Measurements from ENCODE around the gene DYNC1H1. TPM values are rescaled to one million over a fixed set of nuclear protein-coding genes. Genes with fewer than 3 reads are reported as not detected.

The DYNC1H1 gene
- total RNA-seq, 1 experiment from 2014 or later: 361 TPM

- CTCF ChIA-PET: interaction anchor here (0.9 to 3.1 kb wide), 14 partner anchors 9 to 390 kb away, joined by 3 to 45 read pairs (median 6); partner anchors contain the start of gene WDR20
- TF ChIP-seq ZBTB33 (IDR thresholded peaks at IDR 0.05; ENCODE audit: extremely low read depth, insufficient replicate concordance, low read length) (no peak), CEBPB (IDR thresholded peaks at IDR 0.05; ENCODE audit: low read depth) (no peak), EGR1 (IDR thresholded peaks at IDR 0.05; ENCODE audit: low read depth) (no peak), REST (IDR thresholded peaks at IDR 0.05; ENCODE audit: low read depth) (no peak), ELF1 (IDR thresholded peaks at IDR 0.05; ENCODE audit: borderline replicate concordance, low read depth) (no peak), SP1 (IDR thresholded peaks at IDR 0.05; ENCODE audit: low read depth) (no peak), CTCF (IDR thresholded peaks at IDR 0.05 in 2 of 3, conservative IDR thresholded peaks at IDR 0.05 in 1 of 3; ENCODE audit: borderline replicate concordance in 1 of 3, insufficient read depth in 1 of 3, low read depth in 2 of 3, low read length in 2 of 3) (peak; percentile 73 to 96 (median 85)), FOSL1 (IDR thresholded peaks at IDR 0.05; ENCODE audit: low read depth) (no peak), POLR2A (IDR thresholded peaks at IDR 0.05; ENCODE audit: borderline replicate concordance, extremely low read depth, insufficient read depth, insufficient read length) (no peak), EZH2phosphoT487 (IDR thresholded peaks at IDR 0.05; ENCODE audit: borderline replicate concordance) (no peak), SRF (IDR thresholded peaks at IDR 0.05; ENCODE audit: low read depth) (no peak), MAX (IDR thresholded peaks at IDR 0.05) (no peak), SIN3A (IDR thresholded peaks at IDR 0.05; ENCODE audit: low read depth) (no peak), JUND (IDR thresholded peaks at IDR 0.05) (no peak), POLR2AphosphoS5 (IDR thresholded peaks at IDR 0.05; ENCODE audit: low read depth, low read length) (no peak), YY1 (IDR thresholded peaks at IDR 0.05; ENCODE audit: extremely low read depth, insufficient replicate concordance, low read depth, low read length) (peak; percentile 39), TCF7L2 (IDR thresholded peaks at IDR 0.05; ENCODE audit: borderline replicate concordance, extremely low read depth, insufficient read depth, insufficient read length) (peak; percentile 74), CBX3 (IDR thresholded peaks at IDR 0.05; ENCODE audit: low read depth) (no peak), EZH2 (IDR thresholded peaks at IDR 0.05) (no peak), RAD21 (IDR thresholded peaks at IDR 0.05; ENCODE audit: low read depth) (peak; percentile 96)
Measured at GRCh38 chr14:102096569-102097188, 132.3 kb downstream of the DYNC1H1 start.

More at GRCh38 chr14:102096569-102097188, 132.3 kb downstream of the DYNC1H1 start:
- peak overlapping the region; percentile 50 for H2AFZ ChIP-seq (ENCODE audit: low read depth, low read length, poor library complexity, severe bottlenecking)
- RAD21 ChIA-PET (ENCODE audit: low non-redundant PET in 1 of 2, low total read pairs in 2 of 2, uncharacterized antibody in 2 of 2, unreplicated experiment in 2 of 2): interaction anchor here (0.5 to 2.0 kb wide), 8 partner anchors 30 to 390 kb away, joined by 3 to 13 read pairs (median 4); no protein-coding TSS in a partner anchor
- H3K79me2 ChIP-seq (ENCODE audit: insufficient read depth, low read length): no peaks in the 10 kb centered on the region
- BruUV-seq (replicated peaks): no TSS peak
- H3K9me2 ChIP-seq (ENCODE audit: insufficient read depth): no peaks in the 10 kb centered on the region
- intact Hi-C loops (cut with micrococcal nuclease): loop anchor here (1.0 to 2.0 kb wide), 5 partner anchors 33 to 390 kb away; no protein-coding TSS in a partner anchor
- peak; percentile 86 for ATAC-seq
- H3K4me1 ChIP-seq (ENCODE audit: control insufficient read depth in 1 of 2, insufficient read depth in 2 of 2, low read length in 2 of 2): peaks cover 26 to 32% of the 10 kb centered on the region in 2 experiments
- no peak overlapping the region for H3K27ac ChIP-seq (ENCODE audit: low read depth, low read length)
- POLR2A ChIA-PET: interaction anchor here (1.3 to 1.6 kb wide), 3 partner anchors 33 to 131 kb away, joined by 4 to 5 read pairs (median 5); no protein-coding TSS in a partner anchor
- no peaks in the 10 kb centered on the region for H3K9me3 ChIP-seq (ENCODE audit: control insufficient read depth in 1 of 2, insufficient read depth in 1 of 2, low read depth in 1 of 2, low read length in 2 of 2)
- no peak overlapping the region for H3K4me3 ChIP-seq (replicated peaks in 1 of 2; ENCODE audit: low read depth in 1 of 2, low read length in 2 of 2)
- no peaks in the 10 kb centered on the region for H3K36me3 ChIP-seq (ENCODE audit: control insufficient read depth in 1 of 2, insufficient read depth in 2 of 2, low read length in 2 of 2)
- DNase-seq (ENCODE audit: low read depth, low spot score): peak; percentile 50
- no peaks in the 10 kb centered on the region for H3K27me3 ChIP-seq (ENCODE audit: insufficient read depth, low read length)
- H3K9ac ChIP-seq (ENCODE audit: low read length): no peak overlapping the region
- peak overlapping the region; percentile 45 for H3K4me2 ChIP-seq (ENCODE audit: low read length)
- no peaks in the 10 kb centered on the region for H4K20me1 ChIP-seq (ENCODE audit: insufficient read depth)

Data from HCT116 (cell line).